Inflammatory macrophage treated with lipopolysaccharide for 1 hour (primary cell): ENCODE results near the gene ZNF709.
"Not testable (repeated sequence)": the region's sequence is repeated elsewhere in the genome, so short reads cannot be mapped to it uniquely, and the experiment has no call there.

Source experiments
- DNase-seq, 2 donors: peaks; one replicate each; pipeline ENCODE4 v3.0.0-alpha.2; 2020 to 2022

The ZNF709 gene

GRCh38 chr19:12484371-12485051 is at the start of gene ZNF709:
Gene ZNF709, minus strand, starts transcription at chr19:12484816. Its CDS starts 159 bp downstream, at chr19:12484657.
- peak; percentile 76 to 94 for DNase-seq

GRCh38 chr19:12527034-12527836 is 42.6 kb upstream of the ZNF709 start:
- DNase-seq, result no peak

GRCh38 chr19:12526542-12526941 is 41.9 kb upstream of the ZNF709 start:
- DNase-seq, result no peak

- no peak for DNase-seq
These were observed 37.4 kb upstream of the ZNF709 start for GRCh38 chr19:12521996-12522395.

- DNase-seq, result no peak
These were observed 29.0 kb upstream of the ZNF709 start for GRCh38 chr19:12513531-12514061.

GRCh38 chr19:12497032-12497431 is 12.4 kb upstream of the ZNF709 start:
- no peak for DNase-seq

- DNase-seq, result no peak
These were observed 11.9 kb upstream of the ZNF709 start for GRCh38 chr19:12496480-12496879.

- DNase-seq, result peak; percentile 86 to 87
These were observed 10.6 kb upstream of the ZNF709 start for GRCh38 chr19:12495002-12495802.

GRCh38 chr19:12494260-12494860 is 9.7 kb upstream of the ZNF709 start:
- no peak for DNase-seq

- not testable (repeated sequence) for DNase-seq
These were observed 1.7 kb upstream of the ZNF709 start for GRCh38 chr19:12486265-12486783.

- DNase-seq, result no peak
These were observed 955 bp upstream of the ZNF709 start for GRCh38 chr19:12485571-12485970.

GRCh38 chr19:12485052-12485416 is 418 bp upstream of the ZNF709 start:
- peak in 1 of 2 donors; percentile 11 for DNase-seq

GRCh38 chr19:12484011-12484370 is 625 bp downstream of the ZNF709 start:
- DNase-seq, result no peak

- DNase-seq, result no peak
These were observed 2.1 kb downstream of the ZNF709 start for GRCh38 chr19:12482509-12482886.

GRCh38 chr19:12481781-12482508 is 2.7 kb downstream of the ZNF709 start:
- no peak for DNase-seq

- no peak for DNase-seq
These were observed 6.2 kb downstream of the ZNF709 start for GRCh38 chr19:12478234-12478941.

- DNase-seq, result not testable (repeated sequence)
These were observed 17.0 kb downstream of the ZNF709 start for GRCh38 chr19:12467651-12468050.

GRCh38 chr19:12465211-12465610 is 19.4 kb downstream of the ZNF709 start:
- no peak for DNase-seq

GRCh38 chr19:12464769-12465168 is 19.8 kb downstream of the ZNF709 start:
- no peak for DNase-seq

- not testable (repeated sequence) for DNase-seq
These were observed 20.5 kb downstream of the ZNF709 start for GRCh38 chr19:12464139-12464538.

GRCh38 chr19:12453495-12453894 is 31.1 kb downstream of the ZNF709 start:
- DNase-seq, result no peak
